HuH-7 (cell line): ENCODE results near the gene TP53I11.

Experiments
- DNase-seq: peaks from one replicate; pipeline ENCODE4 v3.0.0; 2011; ENCODE audit warnings: low spot score

The TP53I11 gene

DNA sequence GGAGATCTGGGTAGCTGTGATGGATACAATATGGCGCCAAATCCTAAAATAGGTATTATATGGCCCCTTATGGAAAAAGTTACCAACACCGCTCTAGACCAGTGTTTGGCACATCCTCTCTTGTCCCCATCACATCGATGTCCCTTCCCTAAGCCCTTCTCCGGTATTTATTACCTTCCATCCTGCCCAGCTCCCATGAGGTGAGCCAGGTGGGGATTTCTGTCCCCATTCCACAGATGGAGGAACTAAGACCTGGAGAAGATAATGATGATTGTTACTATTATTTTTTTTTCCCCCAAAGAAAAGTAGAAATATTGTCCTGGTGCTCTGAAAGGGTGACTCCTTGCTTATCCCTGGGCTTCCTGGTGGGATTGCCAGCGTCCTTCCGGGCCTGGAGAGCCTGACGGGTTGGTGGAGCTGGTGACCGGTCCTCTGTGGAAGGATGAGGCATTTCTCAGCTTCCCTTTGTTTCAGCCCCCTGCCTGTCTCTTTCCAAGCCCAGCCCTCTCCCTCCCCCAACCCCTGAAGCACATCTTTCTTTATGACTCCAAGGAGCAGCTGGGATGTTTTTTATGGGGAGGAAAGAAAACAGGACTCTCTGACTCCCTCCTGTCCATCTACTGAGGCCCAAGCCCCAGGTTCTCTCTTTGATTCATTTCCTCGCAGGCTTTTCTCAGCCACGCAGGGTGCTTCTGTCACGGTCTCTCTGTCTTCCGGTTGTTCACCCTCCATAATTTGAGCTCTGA lies 65.4 kb downstream of the TP53I11 start:
- no peak for DNase-seq

- DNase-seq, result peak; percentile 41
These were observed 66.6 kb downstream of the TP53I11 start for GRCh38 chr11:44884056-44884455.

DNA sequence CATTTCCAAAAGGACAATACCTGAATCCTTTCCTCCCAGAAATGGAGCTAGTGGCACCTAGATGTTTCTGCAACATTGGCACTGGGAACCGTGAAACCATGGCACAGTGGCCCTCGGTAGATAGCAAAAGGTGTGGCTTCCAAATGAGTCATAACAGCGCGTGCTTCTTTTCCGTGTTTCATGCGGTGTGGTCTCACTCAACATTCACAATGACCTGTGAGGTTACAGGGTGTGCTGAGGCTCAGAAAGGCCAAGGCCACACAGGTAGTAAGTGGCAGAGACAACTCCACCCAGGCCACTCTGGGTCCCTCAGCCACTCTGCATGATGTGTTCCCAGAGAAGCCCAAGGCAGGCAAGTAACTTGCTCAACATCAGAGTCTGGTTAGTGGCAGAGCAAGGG lies 67.4 kb downstream of the TP53I11 start:
- no peak for DNase-seq
